Trophoblast cell (in vitro differentiated cells and primary cell): Measurements from ENCODE around the gene ZNF222.

ENCODE experiments used
- DNase-seq, 2 donors: peaks; one replicate each; pipeline ENCODE4 v3.0.0-alpha.2; 2016
- H2AFZ ChIP-seq: 2 replicates; pipeline ENCODE4 v1.6.1; 2013; ENCODE audit warnings: low read length, moderate library complexity, mild to moderate bottlenecking; ENCODE audit not compliant: insufficient read depth, poor library complexity
- H2AK5ac ChIP-seq: 2 replicates; pipeline ENCODE4 v1.6.1; 2013; ENCODE audit warnings: mild to moderate bottlenecking, low read length
- H2BK120ac ChIP-seq: 2 replicates; pipeline ENCODE4 v1.6.1; 2013; ENCODE audit warnings: low read length, mild to moderate bottlenecking, moderate library complexity; ENCODE audit not compliant: insufficient read depth, poor library complexity
- H2BK12ac ChIP-seq: 2 replicates; pipeline ENCODE4 v1.6.1; 2013; ENCODE audit warnings: mild to moderate bottlenecking, low read length, moderate library complexity
- H2BK5ac ChIP-seq: 2 replicates; pipeline ENCODE4 v1.6.1; 2013; ENCODE audit warnings: low read length, low read depth, moderate library complexity, mild to moderate bottlenecking; ENCODE audit not compliant: poor library complexity
- H3K14ac ChIP-seq: 2 replicates; pipeline ENCODE4 v1.6.1; 2013; ENCODE audit warnings: mild to moderate bottlenecking, low read length
- H3K18ac ChIP-seq: 2 replicates; pipeline ENCODE4 v1.6.1; 2013; ENCODE audit warnings: mild to moderate bottlenecking, low read length
- H3K23ac ChIP-seq: 2 replicates; pipeline ENCODE4 v1.6.1; 2013; ENCODE audit warnings: low read length
- H3K27ac ChIP-seq: 2 replicates; pipeline ENCODE4 v1.5.1; 2013; ENCODE audit warnings: low read depth, mild to moderate bottlenecking, inconsistent platforms, low read length, moderate library complexity
- H3K27me3 ChIP-seq: 2 replicates; pipeline ENCODE4 v1.6.1; 2013; ENCODE audit warnings: inconsistent platforms, mild to moderate bottlenecking, low read length, moderate library complexity; ENCODE audit not compliant: insufficient read depth
- H3K36me3 ChIP-seq, 2 experiments: 1 replicate in 1 of 2; 2 replicates in 1 of 2; pipeline ENCODE4 v1.6.1; 2013; ENCODE audit warnings: low read length in 2 of 2, mild to moderate bottlenecking in 2 of 2, moderate library complexity in 1 of 2; ENCODE audit not compliant: insufficient read depth in 2 of 2, control insufficient read depth in 1 of 2
- H3K4ac ChIP-seq: 2 replicates; pipeline ENCODE4 v1.6.1; 2013; ENCODE audit warnings: low read depth, mild to moderate bottlenecking, low read length, moderate library complexity
- H3K4me1 ChIP-seq, 2 experiments: 1 replicate in 1 of 2; 2 replicates in 1 of 2; pipeline ENCODE4 v1.6.1; 2013; ENCODE audit warnings: low read length in 2 of 2, mild to moderate bottlenecking in 2 of 2, moderate library complexity in 1 of 2; ENCODE audit not compliant: insufficient read depth in 2 of 2, control insufficient read depth in 1 of 2
- H3K4me2 ChIP-seq: 2 replicates; pipeline ENCODE4 v1.6.1; 2013; ENCODE audit warnings: inconsistent platforms, mild to moderate bottlenecking, low read length, moderate library complexity
- H3K4me3 ChIP-seq: 2 replicates; pipeline ENCODE4 v1.5.1; 2013; ENCODE audit warnings: mild to moderate bottlenecking, low read depth, low read length, inconsistent platforms
- H3K79me1 ChIP-seq: one replicate; pipeline ENCODE4 v1.6.1; 2013; ENCODE audit warnings: low read length
- H3K79me2 ChIP-seq: 2 replicates; pipeline ENCODE4 v1.6.1; 2013; ENCODE audit warnings: low read length, mild to moderate bottlenecking; ENCODE audit not compliant: control insufficient read depth, insufficient read depth, poor library complexity
- H3K9ac ChIP-seq: 2 replicates; pipeline ENCODE4 v1.6.1; 2013; ENCODE audit warnings: mild to moderate bottlenecking, low read length
- H3K9me3 ChIP-seq: 2 replicates; pipeline ENCODE4 v1.6.1; 2013; ENCODE audit warnings: low read depth, mild to moderate bottlenecking, control low read depth, inconsistent platforms, low read length; ENCODE audit not compliant: insufficient read depth
- H4K12ac ChIP-seq: 2 replicates; pipeline ENCODE4 v1.6.1; 2013; ENCODE audit warnings: low read depth, mild to moderate bottlenecking, low read length, moderate library complexity
- H4K8ac ChIP-seq: 2 replicates; pipeline ENCODE4 v1.6.1; 2013; ENCODE audit warnings: low read depth, mild to moderate bottlenecking, low read length, moderate library complexity
- H4K91ac ChIP-seq: one replicate; pipeline ENCODE4 v1.6.1; 2013; ENCODE audit warnings: low read depth, mild to moderate bottlenecking, low read length, moderate library complexity
- WGBS: extraction: QIAGEN DNeasy Blood & Tissue Kit; methylation state at CpG from one replicate; pipeline ENCODE4 v1.1.7; 2013; ENCODE audit warnings: missing lambda C conversion rate; ENCODE audit not compliant: insufficient read length, insufficient coverage; ENCODE audit errors: extremely low coverage; 5-methylcytosine and 5-hydroxymethylcytosine counted together

ZNF222 gene

GRCh38 chr19:44003461-44004009, 21.6 kb upstream of the ZNF222 start:
- WGBS: no CpG with 5 or more reads among the region's 15 CpGs
- H4K91ac ChIP-seq: no peak overlapping the region

DNA sequence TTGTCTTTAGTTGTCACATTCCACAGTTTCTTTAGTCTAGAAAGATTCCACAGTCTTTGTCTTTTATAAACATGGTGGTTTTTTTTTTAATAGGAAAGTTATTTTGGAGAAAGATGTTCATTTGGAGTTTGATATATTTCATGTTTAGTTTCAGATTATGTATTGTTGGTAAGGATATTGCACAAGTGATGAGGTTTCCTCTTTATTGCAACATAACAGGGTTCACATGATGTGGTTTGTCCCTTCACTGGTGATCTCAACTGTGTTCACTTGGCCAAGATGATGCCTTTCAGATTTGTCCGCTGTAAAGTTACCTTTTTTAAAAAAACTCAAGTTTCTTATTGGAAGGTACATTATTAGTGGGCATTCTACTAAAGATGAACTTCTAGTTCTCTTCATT, 19.2 kb upstream of the ZNF222 start:
- Histone ChIP-seq H4K12ac (no peak overlapping the region), H3K9ac (no peak overlapping the region), H3K4me3 (no peak overlapping the region), H3K14ac (no peak overlapping the region), H2BK5ac (no peak overlapping the region), H2AFZ (no peak overlapping the region), H2BK120ac (no peak overlapping the region), H3K4me2 (no peak overlapping the region), H4K8ac (no peak overlapping the region), H3K23ac (no peak overlapping the region), H3K18ac (no peak overlapping the region), H4K91ac (no peak overlapping the region), H3K79me1 (peaks cover 5% of the 10 kb centered on the region), H3K27ac (no peak overlapping the region), H2BK12ac (no peak overlapping the region), H3K79me2 (no peaks in the 10 kb centered on the region), H3K9me3 (peaks cover 17% of the 10 kb centered on the region), H3K4me1 (peaks cover 2% of the 10 kb centered on the region in 2 experiments), H3K36me3 (peaks cover 11 to 29% of the 10 kb centered on the region in 2 experiments), H3K4ac (no peak overlapping the region), H3K27me3 (no peaks in the 10 kb centered on the region), H2AK5ac (no peak overlapping the region)
- WGBS: no CpG with 5 or more reads among the region's 1 CpG
- peak in 1 of 2 donors; percentile 6 for DNase-seq

More at GRCh38 chr19:44003461-44004009, 21.6 kb upstream of the ZNF222 start:
- H2BK120ac ChIP-seq: no peak overlapping the region
- H3K27ac ChIP-seq: no peak overlapping the region
- peak overlapping the region; percentile 29 for H3K9ac ChIP-seq
- H2BK5ac ChIP-seq: no peak overlapping the region
- no peak overlapping the region for H4K12ac ChIP-seq
- peak overlapping the region; percentile 70 for H3K4me3 ChIP-seq
- no peaks in the 10 kb centered on the region for H3K79me2 ChIP-seq
- H3K18ac ChIP-seq: no peak overlapping the region
- H3K9me3 ChIP-seq: peaks cover 5% of the 10 kb centered on the region
- H3K23ac ChIP-seq: no peak overlapping the region
- H4K8ac ChIP-seq: no peak overlapping the region
- no peak overlapping the region for H3K4ac ChIP-seq
- peak overlapping the region; percentile 90 for H3K4me2 ChIP-seq
- H2BK12ac ChIP-seq: no peak overlapping the region
- H3K36me3 ChIP-seq: peaks cover 4 to 8% of the 10 kb centered on the region in 2 experiments
- H3K14ac ChIP-seq: no peak overlapping the region
- no peaks in the 10 kb centered on the region for H3K27me3 ChIP-seq
- DNase-seq: peak in 1 of 2 donors; percentile 1
- H2AK5ac ChIP-seq: no peak overlapping the region
- H3K4me1 ChIP-seq: peaks cover 2% of the 10 kb centered on the region in 2 experiments
- H2AFZ ChIP-seq: peak overlapping the region; percentile 12
- H3K79me1 ChIP-seq: peaks cover 5% of the 10 kb centered on the region

DNA sequence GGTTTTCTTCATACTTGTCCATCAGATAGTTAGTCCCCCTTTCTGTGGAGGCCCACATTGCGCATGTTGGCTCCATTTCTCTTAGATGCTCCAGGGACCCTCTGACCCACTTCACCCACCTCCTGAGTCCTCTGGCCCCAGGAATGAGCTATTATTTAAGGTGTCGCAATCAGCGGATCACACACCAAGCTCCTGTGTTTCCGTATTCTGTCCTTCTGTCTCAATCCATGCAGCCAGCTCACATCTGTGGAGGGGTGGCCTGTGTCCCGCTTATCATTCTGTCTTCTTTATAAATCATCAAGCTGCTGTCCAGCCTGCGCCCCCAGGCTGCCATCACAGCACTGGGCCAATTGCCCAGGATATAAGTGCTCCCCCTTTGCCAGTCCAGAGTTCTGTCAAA, 17.7 kb upstream of the ZNF222 start:
- H3K4ac ChIP-seq: no peak overlapping the region
- H3K27me3 ChIP-seq: no peaks in the 10 kb centered on the region
- no peak overlapping the region for H2BK12ac ChIP-seq
- H2AK5ac ChIP-seq: no peak overlapping the region
- no peak overlapping the region for H2BK120ac ChIP-seq
- H4K12ac ChIP-seq: no peak overlapping the region
- no peak overlapping the region for H3K4me3 ChIP-seq
- no peak overlapping the region for H3K18ac ChIP-seq
- H3K27ac ChIP-seq: no peak overlapping the region
- H3K9ac ChIP-seq: no peak overlapping the region
- no peak overlapping the region for H4K91ac ChIP-seq
- H3K36me3 ChIP-seq: peaks cover 11 to 31% of the 10 kb centered on the region in 2 experiments
- H2AFZ ChIP-seq: no peak overlapping the region
- peaks cover 17% of the 10 kb centered on the region for H3K9me3 ChIP-seq
- H2BK5ac ChIP-seq: no peak overlapping the region
- WGBS: no CpG with 5 or more reads among the region's 6 CpGs
- no peak overlapping the region for H3K23ac ChIP-seq
- H3K4me2 ChIP-seq: no peak overlapping the region
- H3K79me2 ChIP-seq: no peaks in the 10 kb centered on the region
- H3K14ac ChIP-seq: no peak overlapping the region
- H3K4me1 ChIP-seq: peaks cover 0 to 2% of the 10 kb centered on the region in 2 experiments
- no peak overlapping the region for H4K8ac ChIP-seq
- no peak for DNase-seq
- H3K79me1 ChIP-seq: peaks cover 4% of the 10 kb centered on the region

- Histone ChIP-seq H3K14ac (no peak overlapping the region), H3K4ac (no peak overlapping the region), H2BK12ac (no peak overlapping the region), H2AFZ (no peak overlapping the region), H3K4me2 (no peak overlapping the region), H3K4me3 (no peak overlapping the region), H2BK120ac (no peak overlapping the region), H3K9ac (no peak overlapping the region), H2AK5ac (no peak overlapping the region), H3K9me3 (peaks cover 17% of the 10 kb centered on the region), H3K79me2 (no peaks in the 10 kb centered on the region), H3K18ac (no peak overlapping the region), H4K8ac (no peak overlapping the region), H3K36me3 (peaks cover 11 to 31% of the 10 kb centered on the region in 2 experiments), H4K91ac (no peak overlapping the region), H4K12ac (no peak overlapping the region), H3K4me1 (no peaks in the 10 kb centered on the region), H3K23ac (no peak overlapping the region), H3K27me3 (no peaks in the 10 kb centered on the region), H3K27ac (no peak overlapping the region), H2BK5ac (no peak overlapping the region), H3K79me1 (no peaks in the 10 kb centered on the region)
- no CpG with 5 or more reads among the region's 5 CpGs for WGBS
- no peak for DNase-seq
These were observed 14.7 kb upstream of the ZNF222 start for GRCh38 chr19:44010468-44010867.
